ENCODE data around the gene CYP2S1.
"Not testable (repeated sequence)": the region's sequence is repeated elsewhere in the genome, so short reads cannot be mapped to it uniquely, and the experiment has no call there.

CYP2S1 gene, protein sequence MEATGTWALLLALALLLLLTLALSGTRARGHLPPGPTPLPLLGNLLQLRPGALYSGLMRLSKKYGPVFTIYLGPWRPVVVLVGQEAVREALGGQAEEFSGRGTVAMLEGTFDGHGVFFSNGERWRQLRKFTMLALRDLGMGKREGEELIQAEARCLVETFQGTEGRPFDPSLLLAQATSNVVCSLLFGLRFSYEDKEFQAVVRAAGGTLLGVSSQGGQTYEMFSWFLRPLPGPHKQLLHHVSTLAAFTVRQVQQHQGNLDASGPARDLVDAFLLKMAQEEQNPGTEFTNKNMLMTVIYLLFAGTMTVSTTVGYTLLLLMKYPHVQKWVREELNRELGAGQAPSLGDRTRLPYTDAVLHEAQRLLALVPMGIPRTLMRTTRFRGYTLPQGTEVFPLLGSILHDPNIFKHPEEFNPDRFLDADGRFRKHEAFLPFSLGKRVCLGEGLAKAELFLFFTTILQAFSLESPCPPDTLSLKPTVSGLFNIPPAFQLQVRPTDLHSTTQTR

DNA sequence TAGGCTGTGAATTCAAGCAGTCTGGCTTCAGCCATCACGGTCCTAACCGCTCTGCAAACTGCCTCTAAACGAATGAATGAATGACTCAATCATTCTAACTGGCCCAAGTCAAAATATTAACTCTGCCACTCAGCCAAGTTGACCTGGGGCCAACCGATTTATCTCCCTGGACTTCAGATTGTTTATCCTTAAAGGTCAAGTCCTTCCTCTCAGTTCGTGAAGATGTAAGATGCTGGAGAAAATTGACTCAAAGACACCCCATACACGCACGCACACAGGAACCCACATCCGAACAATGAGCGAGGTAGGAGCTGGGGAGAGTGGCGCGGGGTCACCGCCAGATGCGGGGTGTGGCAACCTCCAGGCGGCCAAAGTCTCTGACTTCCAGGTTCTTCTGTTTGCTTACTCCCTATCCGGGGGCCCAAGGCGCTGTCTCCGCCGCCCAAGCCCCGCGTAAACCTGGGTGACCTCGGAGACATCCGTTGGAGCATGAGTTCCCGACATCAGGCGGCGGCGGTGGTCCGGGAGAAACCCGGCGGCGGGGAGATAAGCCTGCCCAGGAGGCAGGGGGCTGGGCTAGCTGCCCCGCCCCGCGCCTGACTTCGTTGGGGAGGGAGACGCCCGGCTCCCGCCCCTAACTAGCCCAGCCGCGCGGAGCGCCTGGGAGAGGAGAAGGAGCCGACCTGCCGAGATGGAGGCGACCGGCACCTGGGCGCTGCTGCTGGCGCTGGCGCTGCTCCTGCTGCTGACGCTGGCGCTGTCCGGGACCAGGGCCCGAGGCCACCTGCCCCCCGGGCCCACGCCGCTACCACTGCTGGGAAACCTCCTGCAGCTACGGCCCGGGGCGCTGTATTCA lies at the start of gene CYP2S1:
Gene CYP2S1, plus strand, starts transcription at position 646 of the 856 bp plus-strand sequence. Its CDS starts 46 bp downstream, at position 692.
- no peak for DNase-seq (ENCODE audit: low read depth)

DNA sequence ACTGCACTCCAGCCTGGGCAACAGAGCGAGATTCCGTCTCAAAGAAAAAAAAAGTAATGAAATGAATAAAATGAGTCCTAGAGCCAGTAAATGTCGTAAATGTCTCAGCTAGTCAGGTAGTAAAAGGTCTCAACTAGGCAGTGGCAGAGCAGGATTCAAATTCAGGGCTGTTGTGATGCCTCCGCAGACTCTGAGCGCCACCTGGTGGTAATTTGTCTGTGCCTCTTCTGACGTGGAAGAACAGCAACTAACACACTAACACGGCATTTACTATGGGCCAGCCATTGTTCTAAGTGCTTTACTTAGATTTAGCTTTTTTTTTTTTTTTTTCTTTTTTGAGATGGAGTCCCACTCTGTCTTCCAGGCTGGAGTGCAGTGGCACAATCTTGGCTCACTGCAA lies 48.6 kb upstream of the CYP2S1 start:
- DNase-seq (ENCODE audit: low read depth), result peak; percentile 80

DNA sequence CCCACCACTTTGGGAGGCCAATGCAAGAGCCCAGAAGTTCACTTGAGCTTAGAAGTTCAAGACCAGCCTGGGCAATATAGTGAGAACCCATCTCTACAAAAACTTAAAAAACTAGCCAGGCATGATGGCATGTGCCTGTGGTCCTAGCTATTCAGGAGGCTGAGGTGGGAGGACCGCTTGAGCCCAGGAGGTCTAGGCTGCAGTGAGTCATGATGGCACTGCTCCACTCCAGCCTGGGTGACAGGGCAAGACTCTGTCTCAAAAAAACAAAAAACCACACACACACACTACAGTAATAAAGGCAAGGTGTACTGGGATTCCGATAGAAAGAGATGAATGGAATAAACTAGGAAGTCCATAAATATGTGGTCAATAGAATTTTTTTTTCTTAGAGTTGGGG lies 43.2 kb upstream of the CYP2S1 start:
- DNase-seq (ENCODE audit: low read depth), result no peak

DNA sequence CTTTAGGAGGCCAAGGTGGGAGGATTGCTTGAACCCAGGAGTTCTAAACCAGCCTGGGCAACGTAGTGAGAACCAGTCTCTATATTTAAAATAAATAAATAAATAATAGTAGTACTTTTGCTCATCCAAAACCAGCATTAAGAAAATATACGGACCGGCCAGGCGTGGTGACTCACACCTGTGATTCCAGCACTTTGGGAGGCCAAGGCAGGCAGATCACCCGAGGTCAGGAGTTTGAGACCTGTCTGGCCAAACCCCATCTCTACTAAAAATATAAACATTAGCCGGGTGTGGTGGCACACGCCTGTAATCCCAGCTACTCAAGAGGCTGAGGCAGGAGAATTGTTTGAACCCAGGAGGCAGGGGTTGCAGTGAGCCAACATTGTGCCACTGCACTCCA lies 42.0 kb upstream of the CYP2S1 start:
- not testable (repeated sequence) for DNase-seq (ENCODE audit: low read depth)

DNA sequence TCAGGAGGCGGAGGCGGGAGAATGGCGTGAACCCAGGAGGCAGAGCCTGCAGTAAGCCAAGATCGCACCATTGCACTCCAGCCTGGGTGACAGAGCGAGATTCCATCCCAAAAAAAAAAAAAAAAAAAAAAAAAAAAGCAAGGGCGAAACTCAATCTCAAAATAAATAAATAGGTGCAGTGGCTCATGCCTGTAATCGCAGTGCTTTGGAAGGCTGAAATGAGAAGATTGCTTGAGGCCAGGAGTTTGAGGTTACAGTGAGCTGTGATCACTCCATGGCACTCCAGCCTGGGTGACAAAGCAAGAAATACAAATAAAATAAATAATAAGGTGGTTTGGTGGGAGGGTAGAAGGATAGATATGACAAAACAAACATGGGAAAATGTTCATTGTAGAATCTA lies 39.0 kb upstream of the CYP2S1 start:
- no peak for DNase-seq (ENCODE audit: low read depth)

DNA sequence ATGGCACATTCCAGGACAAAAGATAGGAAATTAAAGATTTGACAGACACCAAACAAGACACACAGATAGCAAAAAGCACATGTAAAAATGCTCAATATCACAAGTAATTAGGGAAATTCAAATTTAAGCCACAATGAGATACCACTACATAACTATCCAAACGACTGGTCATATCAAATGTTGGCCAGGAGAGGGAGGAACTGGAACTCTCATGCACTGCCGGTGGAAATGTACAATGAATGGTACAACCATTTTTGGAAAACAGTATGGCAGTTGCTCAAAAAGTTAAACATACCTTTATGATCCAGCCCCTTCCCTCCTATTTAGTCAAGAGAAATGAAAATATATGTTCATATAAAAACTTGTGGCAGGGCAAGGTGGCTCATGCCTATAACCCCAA lies 36.8 kb upstream of the CYP2S1 start:
- no peak for DNase-seq (ENCODE audit: low read depth)

DNA sequence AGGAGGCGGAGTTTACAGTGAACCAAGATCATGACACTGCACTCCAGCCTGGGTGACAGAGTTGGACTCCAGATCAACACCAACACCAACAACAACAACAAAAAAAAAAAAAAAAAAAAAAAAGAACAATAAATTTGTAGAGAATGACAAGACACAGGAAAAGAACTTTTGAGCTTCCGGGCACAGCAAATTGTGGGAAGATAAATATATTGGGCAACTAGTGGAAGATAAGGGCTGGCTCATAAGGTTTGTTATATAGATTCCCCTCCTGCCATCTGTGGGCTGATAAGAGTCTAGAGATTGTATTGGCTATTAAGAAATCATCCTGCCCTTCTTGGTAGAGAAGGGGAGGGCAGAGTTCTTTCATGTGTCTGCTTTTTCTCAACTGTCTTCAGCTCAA lies 33.1 kb upstream of the CYP2S1 start:
- DNase-seq (ENCODE audit: low read depth), result no peak

DNA sequence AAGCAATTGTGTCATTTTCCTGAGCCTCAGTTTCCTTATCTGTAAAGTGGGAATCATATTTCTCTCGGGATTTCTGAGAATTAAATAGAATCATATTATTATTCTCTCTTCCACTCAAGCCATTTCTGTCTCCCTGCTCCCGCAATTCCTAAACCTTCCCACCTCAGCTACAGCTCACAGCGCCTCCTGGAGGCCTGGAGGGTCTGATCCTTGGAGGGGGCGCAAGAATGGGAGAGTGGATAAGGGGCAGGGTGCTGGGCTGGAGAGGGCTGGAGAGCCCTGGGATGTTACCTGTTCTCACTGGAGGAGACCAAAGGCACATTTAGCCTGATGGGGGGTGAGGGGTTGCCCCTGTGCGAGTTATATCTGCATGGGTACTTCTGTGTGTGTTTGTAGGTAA lies 31.1 kb upstream of the CYP2S1 start:
- no peak for DNase-seq (ENCODE audit: low read depth)

DNA sequence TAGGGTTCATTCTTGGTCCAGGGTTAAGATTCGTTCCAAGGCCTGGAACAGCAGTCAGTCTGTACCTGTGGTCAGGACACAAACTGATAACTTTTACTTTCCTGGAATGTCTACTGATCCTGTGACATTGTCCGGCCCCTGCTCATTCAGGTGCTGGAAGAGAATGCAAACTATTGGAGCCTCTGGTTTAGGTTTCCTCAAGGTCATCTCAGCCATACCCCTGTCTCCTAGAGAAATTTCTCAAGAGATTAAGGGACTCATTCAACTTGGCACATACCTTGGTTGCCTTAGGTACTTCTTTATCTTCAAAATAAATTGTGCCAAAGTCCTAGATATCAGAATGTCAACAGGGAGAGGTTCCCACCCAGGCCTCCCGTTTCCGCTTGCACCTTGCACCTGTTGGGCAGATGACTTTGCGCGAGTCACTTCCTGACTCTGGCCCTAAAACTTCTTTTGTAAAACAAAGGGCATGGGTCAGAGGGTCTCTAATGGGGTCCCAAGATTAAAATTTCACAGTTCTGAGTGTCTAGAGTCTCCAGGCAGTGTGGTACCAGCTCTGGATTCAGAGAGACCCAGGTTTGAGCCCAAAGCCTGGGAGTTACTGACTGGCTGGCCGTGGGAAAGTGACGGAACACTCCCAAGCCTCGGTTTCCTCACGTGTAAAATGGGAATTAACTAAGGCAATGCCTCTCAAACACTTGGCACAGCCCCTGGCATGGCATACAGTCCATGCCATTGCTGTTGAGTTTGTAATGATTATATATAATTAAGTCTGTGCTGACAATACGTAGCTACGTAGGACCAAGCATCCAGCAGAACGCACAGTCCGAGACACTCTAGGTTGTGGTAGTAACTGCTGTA lies 25.8 kb upstream of the CYP2S1 start:
- DNase-seq (ENCODE audit: low read depth), result no peak

DNA sequence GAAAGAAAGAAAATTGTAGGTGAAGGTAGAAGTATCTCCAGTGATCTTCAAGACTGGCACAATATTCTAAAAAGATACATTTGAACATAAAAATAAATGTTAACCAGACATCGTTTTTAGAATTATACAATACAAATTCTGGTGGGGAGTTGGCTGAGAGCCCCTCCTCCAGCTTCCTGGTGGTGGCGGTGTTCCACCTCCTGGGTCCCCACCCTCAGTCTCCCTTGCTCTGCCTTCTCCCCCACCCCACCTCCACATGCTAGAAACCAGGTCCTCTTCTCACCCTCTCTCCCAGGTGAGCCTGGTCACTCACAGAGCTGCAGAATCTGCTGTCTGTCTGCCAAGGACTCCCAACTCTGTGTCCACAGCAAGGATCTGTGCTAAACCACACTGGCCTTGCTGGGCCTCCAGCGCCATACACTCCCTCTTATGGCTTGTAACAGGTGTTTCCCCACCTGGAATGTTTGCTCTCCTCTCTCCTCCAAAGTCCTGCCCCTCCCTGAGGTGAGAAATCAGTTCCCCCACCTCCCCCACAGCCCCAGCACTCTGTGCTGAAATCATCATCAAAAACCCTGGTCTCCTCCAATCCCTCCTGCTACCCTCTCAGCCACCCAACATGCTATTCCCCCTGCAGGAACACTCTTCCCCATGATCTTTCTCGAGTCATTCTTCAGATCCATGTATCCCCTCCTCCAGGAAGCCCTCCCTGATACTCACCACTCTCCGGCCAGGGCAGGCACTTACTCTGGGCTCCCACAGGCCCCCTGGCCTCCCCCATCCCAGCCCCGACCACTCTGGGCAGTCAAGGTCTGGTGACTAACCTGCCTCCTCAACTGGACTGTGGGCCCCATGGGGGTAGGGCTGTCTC lies 20.5 kb upstream of the CYP2S1 start:
- DNase-seq (ENCODE audit: low read depth), result no peak

DNA sequence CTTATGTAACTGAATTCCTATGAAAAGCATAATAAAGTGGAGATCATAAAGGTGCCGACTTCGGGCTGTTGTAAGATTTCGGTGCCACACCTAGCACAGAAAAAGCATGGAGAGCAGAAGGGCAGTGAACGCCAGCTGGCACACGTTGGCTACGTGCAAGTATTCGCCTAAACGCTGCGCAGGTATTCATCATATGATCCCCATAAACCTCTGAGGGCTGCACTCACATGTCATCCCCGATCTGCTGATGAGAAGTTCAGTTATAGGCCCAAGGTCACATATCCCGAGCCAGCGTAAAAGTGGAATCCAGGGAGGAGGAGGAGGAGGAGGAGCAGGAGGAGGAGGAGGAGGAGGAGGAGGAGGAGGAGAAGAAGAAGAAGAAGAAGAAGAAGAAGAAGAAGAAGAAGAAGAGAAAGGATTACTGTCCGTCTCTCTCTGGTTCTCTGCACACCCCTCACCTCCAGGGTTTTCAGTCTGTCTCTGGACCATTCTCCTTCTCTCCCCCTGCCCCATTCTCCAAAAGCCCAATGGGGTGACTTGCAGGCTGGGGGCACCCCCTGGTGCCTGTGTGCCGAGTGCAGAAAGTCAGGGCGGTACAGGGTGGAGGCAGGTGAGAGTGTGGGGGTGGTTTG lies 18.6 kb upstream of the CYP2S1 start:
- DNase-seq (ENCODE audit: low read depth), result no peak

DNA sequence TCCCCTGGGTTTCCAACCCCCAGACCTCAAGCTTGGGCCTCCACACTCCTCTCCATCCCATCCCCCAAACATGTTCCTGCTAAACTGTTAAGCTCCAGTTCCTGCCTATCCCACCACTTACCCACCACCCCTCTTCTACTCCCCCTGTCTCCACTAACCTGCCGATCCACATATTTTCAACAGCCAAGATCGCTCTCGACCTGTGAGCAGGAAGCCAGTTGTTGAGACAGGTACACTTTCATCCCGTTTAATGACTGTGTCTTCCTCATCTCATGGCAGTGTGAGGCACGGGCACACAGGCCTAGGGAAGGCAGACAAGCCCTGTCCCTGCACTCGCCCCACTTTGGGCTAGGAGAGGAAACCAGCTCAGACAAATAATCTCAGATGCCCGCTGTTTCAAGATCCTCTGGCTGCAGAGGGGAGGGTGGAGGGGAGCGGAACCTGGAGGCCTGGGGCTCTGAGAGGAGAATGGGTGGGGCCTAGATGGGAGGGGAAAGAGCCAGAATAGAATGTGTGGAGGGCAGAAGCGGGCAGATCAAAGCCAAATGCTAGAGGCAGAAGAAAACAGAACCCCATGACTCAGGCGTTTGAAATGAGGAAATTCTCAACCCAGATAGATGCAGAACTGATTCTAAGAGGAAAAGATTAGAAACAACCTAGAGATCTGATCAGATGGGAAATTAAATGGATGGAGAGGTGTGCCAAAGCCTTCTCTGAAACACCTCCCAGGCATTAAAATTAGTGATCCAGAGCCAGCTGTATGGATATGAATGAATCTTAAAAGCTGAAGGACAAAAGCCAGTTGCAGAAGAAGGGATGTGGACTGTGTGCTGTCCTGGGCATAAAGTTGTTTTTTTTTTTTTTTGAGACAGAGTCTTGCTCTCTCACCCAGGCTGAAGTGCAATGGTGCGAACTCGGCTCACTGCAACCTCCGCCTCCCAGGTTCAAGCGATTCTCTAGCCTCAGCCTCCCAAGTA lies 16.9 kb upstream of the CYP2S1 start:
- no peak for DNase-seq (ENCODE audit: low read depth)

DNA sequence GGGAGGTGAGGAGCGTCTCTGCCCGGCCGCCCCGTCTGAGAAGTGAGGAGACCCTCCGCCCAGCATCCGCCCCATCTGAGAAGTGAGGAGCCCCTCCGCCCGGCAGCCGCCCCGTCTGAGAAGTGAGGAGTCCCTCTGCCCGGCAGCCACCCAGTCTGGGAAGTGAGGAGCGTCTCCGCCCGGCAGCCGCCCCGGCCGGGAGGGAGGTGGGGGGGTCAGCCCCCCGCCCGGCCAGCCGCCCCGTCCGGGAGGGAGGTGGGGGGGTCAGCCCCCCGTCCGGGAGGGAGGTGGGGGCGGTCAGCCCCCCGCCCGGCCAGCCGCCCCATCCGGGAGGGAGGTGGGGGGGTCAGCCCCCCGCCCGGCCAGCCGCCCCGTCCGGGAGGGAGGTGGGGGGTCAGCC lies 12.8 kb upstream of the CYP2S1 start:
- not testable (repeated sequence) for DNase-seq (ENCODE audit: low read depth)

DNA sequence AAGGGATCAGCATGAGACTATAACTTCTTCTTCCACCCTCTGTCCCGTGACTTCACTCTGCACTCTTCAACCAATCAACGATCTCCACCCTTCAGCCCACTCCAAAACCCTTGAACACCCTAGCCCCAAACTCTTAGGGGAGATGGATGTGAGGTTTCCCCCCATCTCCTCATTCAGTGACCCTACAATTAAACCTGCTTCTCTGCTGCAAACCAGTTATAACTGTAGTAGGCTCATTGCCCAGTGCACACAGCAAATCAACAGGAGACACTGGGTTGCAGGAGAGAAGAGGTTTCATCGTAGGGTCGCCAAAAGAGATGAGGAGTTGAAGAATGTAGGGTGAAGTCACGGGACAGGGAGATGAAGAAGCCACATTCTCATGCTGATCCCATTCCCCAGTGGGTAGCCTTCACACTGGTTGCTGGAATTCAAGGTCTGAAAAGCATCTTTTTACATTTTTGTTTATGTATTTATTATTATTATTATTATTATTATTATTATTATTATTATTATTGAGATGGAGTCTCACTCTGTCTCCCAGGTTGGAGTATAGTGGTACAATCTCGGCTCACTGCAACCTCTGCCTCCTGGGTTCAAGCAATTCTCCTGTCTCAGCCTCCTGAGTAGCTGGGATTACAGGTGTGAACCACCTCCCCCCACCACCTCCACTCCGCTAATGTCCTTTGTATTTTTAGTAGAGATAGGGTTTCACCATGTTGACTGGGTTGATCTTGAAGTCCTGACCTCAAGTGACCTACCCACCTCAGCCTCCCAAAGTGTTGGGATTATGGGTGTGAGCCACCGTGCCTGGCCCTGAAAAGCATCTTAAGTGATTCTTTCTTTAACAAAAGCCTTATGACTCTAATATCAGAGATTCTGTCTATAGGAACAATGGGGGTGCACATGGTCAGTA lies 5.8 kb upstream of the CYP2S1 start:
- DNase-seq (ENCODE audit: low read depth), result no peak

DNA sequence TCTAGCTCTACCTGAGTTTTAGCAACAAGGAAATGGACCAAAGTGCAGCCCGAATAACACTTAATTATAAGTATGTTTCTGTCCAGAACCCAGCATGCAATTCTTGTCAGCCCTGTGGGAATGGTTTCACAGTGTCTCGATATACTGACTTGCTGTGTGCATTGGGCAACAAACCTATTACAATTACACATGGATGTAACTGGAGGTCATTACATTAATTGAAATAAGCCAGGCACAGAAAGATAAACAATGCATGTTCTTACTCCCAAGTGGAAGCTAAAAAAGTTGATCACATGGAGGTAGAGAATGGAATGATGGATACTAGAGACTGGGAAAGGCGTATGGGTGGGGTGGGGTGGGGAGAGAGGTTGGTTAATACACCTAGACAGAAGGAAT lies 5.1 kb upstream of the CYP2S1 start:
- DNase-seq (ENCODE audit: low read depth), result no peak

DNA sequence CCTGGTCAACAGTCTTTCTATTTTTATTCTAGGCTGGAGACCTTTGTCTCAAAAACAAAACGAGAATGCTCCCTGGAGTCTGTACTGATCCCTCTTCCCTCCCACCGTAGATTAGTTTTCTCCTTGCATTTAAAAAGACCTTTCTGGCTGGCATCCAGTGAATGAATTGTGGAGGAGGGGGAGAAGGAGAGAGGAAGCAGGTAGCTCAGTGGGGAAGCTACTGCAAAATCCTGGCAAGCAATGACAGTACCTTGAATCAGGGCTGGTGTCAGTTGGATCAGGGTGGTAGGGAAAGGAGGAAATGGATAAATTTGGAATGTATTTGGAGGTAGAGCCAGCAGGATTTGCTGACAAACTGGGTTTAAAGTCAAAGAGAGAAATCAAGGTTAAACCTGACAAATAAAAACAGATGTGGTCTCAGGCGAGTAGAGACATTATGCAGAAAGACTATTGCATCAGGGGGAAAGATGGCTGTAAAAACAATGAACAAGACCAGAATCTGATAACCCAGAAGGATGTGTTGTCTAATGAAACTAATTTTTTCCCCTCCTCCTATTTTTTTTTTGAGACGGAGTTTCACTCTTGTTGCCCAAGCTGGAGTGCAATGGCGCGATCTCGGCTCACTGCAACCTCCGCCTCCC lies 3.5 kb upstream of the CYP2S1 start:
- DNase-seq (ENCODE audit: low read depth), result no peak

DNA sequence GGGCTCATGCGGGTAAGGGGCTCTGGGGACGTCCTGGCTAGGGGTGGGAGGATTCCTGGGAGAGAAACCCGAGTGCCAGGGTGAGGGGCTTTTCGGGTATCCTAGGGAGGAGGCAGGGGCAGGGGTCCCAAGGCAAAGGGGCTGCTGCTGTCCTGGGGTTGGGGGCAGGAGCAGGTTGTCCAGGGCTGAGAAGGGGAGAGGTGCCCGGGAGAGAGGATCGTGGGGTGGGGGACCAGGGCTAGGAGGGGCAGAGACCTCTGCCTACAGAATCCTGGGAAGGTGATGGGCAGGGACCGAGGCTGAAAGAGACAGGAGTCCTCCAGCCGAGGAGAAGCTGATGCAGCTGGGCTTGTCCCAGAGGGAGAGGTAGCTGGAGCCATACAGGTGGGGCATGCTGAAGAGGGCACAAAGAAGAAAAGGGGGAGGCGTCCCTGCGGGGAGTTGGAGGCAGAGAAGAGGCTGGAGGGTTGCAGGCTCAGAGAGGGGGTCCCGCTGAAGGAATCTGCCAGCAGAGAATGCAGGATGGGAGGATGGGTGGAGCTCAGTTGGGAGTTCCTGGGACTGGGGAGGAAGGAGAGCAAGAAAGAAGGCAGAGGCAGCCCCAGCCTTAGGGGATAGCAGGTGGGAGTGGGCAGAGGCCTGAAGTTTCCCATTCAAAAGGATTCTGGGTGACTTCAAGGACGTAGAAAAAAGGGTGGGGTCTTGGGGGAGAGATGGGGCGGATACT lies 574 bp downstream of the CYP2S1 start:
- no peak for DNase-seq (ENCODE audit: low read depth)
